Measurements from ENCODE around the gene MTF2.

Gene MTF2

GRCh38 chr1:93083979-93084378 is 4.9 kb downstream of the MTF2 start:
- no peak for DNase-seq (ENCODE audit: low read depth, low spot score)

DNA sequence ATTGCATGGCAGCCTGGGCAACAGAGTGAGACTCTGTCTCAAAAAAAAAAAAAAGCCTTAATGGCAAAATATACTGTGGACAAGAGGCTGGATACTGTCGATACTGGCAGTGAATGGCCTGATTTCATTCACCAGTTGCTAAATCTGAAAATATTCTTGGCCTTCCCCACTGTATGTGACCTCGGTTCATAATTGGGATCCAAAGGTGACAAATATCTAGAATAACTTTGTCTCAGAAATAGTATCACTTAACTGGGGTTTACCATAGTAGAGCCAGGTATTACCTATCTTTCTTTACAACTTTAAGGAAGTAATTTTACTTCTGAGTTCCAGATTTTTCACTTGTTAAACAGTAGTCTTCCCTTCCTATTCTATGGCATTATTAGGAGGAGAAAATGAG is 8.4 kb downstream of the MTF2 start:
- DNase-seq (ENCODE audit: low read depth, low spot score), result no peak

GRCh38 chr1:93093332-93094006 is 14.4 kb downstream of the MTF2 start:
- DNase-seq (ENCODE audit: low read depth, low spot score), result peak; percentile 32

DNA sequence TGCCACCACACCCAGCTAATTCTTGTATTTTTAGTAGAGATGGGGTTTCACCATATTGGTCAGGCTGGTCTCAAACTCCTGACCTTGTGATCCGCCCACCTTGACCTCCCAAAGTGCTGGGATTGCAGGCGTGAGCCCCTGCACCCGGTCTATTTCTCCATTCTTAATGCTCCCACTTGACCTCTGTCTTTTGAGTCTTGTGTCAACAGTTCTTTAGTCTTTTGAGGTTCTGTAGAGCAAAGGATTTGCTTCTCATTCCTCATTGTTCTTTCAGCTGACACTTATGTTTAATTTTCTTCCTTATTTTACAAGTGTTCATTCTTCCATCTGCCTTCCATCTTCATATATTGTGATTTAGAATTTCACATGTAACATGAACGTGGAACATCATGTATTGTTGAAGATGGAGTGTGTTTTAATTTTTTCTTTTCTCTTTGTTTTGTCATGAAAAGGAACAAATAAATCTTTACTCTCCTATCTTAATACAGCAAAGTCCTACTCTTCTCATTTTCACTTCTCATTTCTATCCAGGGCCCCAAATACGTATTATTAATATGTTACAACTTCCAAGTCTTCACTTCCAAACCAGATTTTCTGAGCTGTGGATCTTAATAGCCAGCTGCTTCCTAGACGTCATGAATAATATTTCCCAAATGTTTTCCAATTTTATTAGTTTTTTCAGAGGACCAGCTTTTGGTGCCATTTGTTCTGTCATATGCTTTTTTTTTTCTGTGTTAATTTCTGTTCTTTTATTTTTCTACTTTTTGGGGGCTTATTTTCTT is 16.9 kb downstream of the MTF2 start:
- no peak for DNase-seq (ENCODE audit: low read depth, low spot score)

DNA sequence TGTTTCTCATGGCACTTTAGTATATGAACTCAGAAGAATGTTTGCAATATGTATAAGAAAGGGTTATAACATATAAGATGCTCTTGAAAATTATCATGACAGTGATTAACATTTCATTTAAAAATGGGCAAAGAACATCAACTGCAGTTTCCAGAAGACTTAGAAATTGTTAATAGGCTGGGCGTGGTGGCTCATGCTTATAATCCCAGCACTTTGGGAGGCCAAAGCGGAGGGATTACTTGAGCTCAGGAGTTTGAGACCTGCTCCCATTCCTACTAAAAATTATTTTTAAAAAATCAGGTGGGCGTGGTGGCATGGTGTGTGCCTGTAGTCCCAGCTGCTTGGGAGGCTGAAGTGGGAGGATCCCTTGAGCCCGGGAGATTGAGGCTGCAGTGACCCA is 23.1 kb downstream of the MTF2 start:
- DNase-seq (ENCODE audit: low read depth, low spot score), result no peak

DNA sequence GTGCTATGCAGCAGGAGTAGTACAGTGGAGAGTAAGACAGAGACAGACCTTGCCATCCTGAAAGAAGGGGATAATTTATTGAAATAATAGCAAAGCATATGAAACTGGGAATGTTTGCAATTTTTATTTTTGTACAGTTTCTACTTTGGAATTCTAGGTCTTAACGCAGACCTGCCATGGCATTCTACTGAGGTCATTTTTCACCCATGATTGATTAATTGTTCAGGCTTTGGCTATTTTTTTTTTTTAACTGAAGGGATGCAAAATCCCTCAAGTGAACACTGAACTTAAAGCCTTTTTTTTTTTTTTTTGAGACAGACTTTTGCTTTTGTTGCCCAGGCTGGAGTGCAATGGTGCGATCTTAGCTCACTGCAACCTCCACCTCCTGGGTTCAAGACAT is 27.1 kb downstream of the MTF2 start:
- DNase-seq (ENCODE audit: low read depth, low spot score), result peak; percentile 10

DNA sequence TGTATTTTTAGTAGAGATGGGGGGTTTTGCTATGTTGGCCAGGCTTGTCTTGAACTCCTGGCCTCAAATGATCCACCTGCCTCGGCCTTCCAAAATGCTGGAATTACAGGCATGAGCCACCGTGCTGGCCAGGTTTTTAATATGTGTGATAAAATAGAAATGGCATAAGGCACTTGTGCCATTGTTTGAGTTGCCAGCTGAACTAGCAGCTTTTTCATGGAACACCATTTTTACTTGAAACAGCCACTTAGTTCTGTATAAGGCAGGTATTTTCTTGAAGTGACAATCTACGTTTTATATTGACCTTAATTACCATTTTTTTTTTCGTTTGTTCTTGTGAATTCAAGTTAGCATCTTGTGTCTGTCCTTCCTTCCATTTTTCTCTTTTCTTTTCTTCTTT is 28.3 kb downstream of the MTF2 start:
- no peak for DNase-seq (ENCODE audit: low read depth, low spot score)

DNA sequence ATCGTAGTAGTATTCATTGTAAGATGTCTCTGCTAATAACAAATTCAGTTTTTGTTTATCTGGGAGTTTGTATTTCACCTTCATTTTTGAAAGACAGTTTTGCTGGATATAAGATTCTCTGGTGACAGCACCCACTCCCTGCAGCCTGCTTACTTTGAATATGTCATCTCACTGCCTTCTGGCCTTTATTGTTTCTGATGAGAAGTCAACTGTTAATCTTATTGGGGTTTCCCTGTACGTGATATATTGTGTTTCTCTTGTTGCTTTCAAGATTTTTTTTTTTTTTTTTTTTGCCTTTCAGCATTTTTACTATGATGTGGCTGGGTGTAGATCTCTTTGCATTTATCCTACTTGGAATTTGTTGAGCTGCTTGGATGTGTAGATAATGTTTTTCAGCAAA is 29.3 kb downstream of the MTF2 start:
- DNase-seq (ENCODE audit: low read depth, low spot score), result no peak

DNA sequence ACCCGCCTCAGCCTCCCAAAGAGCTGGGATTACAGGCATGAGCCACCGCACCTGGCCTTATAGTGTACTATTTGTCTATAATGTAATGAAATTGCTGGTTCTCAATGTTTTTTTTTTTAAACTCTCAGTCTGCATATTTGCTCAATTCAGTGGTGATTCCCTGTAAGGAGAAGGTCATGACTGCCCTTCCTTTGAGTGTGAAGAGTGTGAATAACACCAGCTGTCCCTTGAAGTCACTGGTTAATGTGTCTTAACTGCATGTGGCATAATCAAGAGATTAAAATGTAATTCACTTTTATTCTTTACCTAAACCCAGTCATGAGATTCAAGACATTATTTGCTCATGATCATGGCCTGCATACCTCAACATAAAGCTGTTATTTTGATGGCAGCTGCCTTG is 30.5 kb downstream of the MTF2 start:
- no peak for DNase-seq (ENCODE audit: low read depth, low spot score)

- DNase-seq (ENCODE audit: low read depth, low spot score), result no peak
These were observed 32.0 kb downstream of the MTF2 start for GRCh38 chr1:93111065-93111464.

DNA sequence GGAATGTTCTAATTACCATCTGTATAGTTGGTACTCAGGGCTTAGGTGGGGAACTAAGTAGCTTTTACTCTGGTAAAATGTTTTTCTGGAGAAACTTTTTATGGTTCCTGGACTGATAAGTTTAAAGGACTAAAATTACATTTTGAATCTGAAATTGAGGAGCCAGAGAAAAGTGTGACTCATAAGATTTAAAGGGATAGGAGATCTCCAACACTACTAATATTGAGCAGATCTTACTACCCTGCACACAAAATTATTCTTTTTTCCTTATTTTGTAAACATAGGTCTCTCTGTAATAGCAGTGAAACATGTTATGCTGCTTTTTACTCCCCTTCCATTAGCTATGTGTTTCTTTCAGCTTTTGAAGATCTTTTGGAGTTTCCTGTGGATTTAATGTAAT is 32.5 kb downstream of the MTF2 start:
- no peak for DNase-seq (ENCODE audit: low read depth, low spot score)

- no peak for DNase-seq (ENCODE audit: low read depth, low spot score)
These were observed 34.0 kb downstream of the MTF2 start for GRCh38 chr1:93113127-93113526.

DNA sequence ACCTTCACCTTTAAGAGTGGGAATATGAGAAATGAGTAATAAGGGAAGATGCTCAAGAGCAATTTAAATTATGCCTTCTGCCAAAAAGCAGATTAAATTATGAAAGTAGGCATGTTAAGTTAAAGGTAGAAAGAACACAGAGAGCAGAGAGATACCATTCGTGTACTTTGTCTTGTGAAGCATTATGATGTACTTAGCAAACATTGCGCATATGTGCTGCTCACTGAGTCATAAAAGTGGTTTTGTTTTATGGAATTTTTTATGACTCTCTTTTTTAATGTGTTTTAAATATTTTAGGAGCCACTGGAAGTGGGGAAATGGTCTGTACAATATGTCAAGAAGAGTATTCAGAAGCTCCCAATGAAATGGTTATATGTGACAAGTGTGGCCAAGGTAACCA is 35.3 kb downstream of the MTF2 start:
- no peak for DNase-seq (ENCODE audit: low read depth, low spot score)

DNA sequence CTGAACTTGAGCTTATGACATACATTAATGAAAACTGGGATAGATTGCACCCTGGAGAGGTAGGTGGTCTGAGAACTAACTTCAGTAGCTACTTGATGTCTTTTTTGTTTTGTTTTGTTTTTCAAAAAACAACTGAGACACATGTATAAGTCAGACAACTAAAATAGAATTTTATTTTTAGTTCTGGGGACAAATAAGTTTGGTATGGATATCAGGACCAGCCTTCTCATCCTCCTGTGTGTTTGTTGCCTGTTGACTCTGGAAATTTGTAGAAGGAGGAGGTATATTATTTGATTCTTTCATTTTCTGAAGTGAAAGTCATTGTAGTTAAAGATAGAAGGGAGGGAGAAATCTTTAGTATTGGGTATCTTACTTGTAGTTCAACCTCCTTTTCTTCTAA is 41.5 kb downstream of the MTF2 start:
- DNase-seq (ENCODE audit: low read depth, low spot score), result no peak

DNA sequence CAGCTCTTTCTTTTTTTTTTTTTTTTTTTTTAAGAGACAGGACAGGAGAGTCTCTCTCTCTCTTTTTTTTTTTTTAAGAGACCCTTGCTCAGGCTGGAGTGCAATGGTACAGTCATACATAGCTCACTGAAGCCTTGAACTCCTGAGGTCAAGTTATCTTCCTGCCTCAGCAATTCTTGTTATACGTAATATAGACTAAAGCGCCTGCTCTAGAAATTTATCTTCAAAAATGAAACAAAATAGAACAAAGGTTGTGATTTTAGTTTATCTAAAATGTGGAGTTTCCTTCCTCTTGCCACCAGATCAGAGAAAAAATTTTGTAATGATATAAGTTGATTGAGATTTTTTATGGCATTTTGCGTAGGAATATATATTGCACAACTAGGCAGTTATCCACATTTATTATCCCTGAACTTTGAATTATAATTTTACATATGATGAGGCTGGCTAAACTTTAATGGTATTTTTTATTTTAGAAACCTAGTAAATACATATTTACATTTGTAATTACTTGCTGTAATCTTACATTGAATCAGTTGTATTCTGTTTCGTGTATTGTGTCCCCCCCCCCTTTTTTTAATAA is 44.2 kb downstream of the MTF2 start:
- no peak for DNase-seq (ENCODE audit: low read depth, low spot score)

DNA sequence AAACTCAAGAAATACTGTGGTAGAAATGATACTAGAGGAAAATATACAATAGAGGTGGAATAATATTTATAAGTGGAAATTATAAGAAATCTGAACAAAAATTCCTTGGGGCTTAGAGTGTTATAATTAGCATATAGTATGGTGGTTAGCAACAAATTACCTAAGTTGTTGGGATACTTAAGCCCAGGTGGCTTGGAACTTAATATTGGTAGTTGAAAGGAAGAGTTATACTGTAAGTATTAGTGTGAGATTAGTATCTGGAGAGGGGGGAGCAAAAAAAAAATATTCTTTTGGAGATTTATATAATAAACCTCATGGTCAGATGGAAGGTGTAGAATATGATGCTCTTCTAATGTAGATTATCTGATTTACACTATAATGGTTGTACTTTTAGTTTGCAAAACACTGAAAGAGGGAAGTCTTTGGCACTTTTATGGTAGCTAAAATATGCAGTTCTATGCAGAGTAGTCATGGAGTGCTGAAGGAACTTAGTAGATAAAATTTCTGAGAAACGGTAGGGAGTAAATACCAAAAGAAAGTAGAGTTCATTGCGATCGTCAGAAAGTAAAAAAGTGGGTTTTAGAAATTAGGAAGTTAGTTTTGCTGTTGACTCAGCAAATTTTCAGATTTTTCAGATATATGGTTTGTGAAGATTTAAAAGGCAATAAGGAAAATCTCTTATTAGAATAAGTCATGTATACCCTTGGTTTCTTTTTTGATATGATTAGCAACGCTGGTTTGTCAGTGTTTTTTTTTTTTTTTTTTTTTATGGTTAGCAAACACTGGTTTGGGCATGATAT is 45.7 kb downstream of the MTF2 start:
- no peak for DNase-seq (ENCODE audit: low read depth, low spot score)

GRCh38 chr1:93129507-93130099 is 50.5 kb downstream of the MTF2 start:
- no peak for DNase-seq (ENCODE audit: low read depth, low spot score)

DNA sequence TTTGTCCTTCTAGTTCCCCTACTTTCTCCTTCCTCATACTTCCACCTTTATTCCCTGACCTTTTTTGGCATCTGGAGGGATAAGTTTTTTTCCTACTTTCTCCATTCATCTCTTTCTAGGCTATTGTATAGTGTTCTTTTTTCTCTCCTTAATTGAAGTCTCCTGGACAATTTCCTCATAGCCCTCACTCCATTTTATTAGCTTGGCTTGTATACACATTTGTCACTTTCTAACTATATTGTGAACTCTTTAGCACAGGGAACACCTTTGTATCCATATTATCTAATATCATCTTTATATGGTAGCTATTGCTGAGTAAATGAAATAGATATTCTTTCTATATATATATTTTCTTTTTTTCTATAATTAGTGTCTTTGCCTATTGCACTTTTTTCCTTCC is 53.6 kb downstream of the MTF2 start:
- DNase-seq (ENCODE audit: low read depth, low spot score), result no peak

DNA sequence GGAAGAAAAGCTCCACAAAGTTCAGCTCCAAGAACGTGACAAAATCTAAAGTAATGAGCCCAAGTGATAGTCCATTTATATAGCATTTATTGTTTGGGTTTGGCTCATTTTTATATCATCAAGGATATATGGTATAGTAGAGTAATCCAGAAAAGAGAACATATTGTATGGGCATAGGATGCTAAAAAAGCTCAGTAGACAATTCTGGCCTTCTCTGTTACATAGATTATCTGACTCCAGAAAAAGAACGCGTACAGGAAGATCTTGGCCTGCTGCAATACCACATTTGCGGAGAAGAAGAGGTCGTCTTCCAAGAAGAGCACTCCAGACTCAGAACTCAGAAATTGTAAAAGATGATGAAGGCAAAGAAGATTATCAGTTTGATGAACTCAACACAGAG is 57.4 kb downstream of the MTF2 start:
- DNase-seq (ENCODE audit: low read depth, low spot score), result no peak

GRCh38 chr1:93137604-93138292 is 58.7 kb downstream of the MTF2 start:
- DNase-seq (ENCODE audit: low read depth, low spot score), result no peak

DNA sequence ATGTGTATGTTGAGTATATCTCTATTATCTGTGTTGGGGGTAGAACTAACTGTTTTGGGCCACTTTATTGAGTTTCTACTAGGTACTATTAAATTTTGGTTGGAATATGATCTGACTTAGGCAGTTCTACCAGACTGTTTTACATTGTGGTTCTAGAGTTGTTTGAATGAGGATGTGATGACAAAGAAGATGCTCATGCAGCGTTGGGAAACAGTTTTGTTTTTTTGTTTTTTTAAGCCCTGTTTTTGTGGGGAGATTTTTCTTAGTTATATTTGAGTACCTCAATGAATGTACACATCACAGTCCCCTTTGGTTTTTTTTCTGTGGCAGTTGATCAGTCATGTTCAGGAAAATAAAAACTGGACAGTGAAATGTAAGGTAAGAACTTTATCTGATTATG is 61.0 kb downstream of the MTF2 start:
- DNase-seq (ENCODE audit: low read depth, low spot score), result no peak

All from astrocyte of the hippocampus (primary cell).